Measurements from ENCODE around the gene NBEA.

Gene NBEA

GRCh38 chr13:35475960-35476943, 534.2 kb downstream of the NBEA start, which contains the start of gene MAB21L1:
TSS of gene MAB21L1 (minus strand) at chr13:35476689. CDS start at chr13:35476138, 551 bp downstream.
- no peak for TF ChIP-seq CTCF (IDR thresholded peaks at IDR 0.05; ENCODE audit: extremely low read depth, insufficient read depth, missing control alignments)
- peak; percentile 21 for DNase-seq (ENCODE audit: low spot score)

GRCh38 chr13:35477386-35477946, 535.4 kb downstream of the NBEA start:
- TF ChIP-seq CTCF (IDR thresholded peaks at IDR 0.05; ENCODE audit: extremely low read depth, insufficient read depth, missing control alignments): no peak
- no peak for DNase-seq (ENCODE audit: low spot score)
- in situ Hi-C loops (cut with MboI; ENCODE audit: low pct_unique_long_range_greater_than_20kb, low sequenced_read_pairs, unreplicated experiment): no loop called here

More at GRCh38 chr13:35475960-35476943, 534.2 kb downstream of the NBEA start, which contains the start of gene MAB21L1:
- in situ Hi-C loops (cut with MboI; ENCODE audit: low pct_unique_long_range_greater_than_20kb, low sequenced_read_pairs, unreplicated experiment): no loop called here

- TF ChIP-seq CTCF (IDR thresholded peaks at IDR 0.05; ENCODE audit: extremely low read depth, insufficient read depth, missing control alignments): no peak
- in situ Hi-C loops (cut with MboI; ENCODE audit: low pct_unique_long_range_greater_than_20kb, low sequenced_read_pairs, unreplicated experiment): no loop called here
- peak; percentile 22 for DNase-seq (ENCODE audit: low spot score)
Observed at GRCh38 chr13:35478271-35479037, 536.4 kb downstream of the NBEA start.

GRCh38 chr13:35479038-35479492, 537.0 kb downstream of the NBEA start:
- in situ Hi-C loops (cut with MboI; ENCODE audit: low pct_unique_long_range_greater_than_20kb, low sequenced_read_pairs, unreplicated experiment): no loop called here
- DNase-seq (ENCODE audit: low spot score): no peak
- no peak for TF ChIP-seq CTCF (IDR thresholded peaks at IDR 0.05; ENCODE audit: extremely low read depth, insufficient read depth, missing control alignments)

- TF ChIP-seq CTCF (IDR thresholded peaks at IDR 0.05; ENCODE audit: extremely low read depth, insufficient read depth, missing control alignments): no peak
- in situ Hi-C loops (cut with MboI; ENCODE audit: low pct_unique_long_range_greater_than_20kb, low sequenced_read_pairs, unreplicated experiment): no loop called here
Observed at GRCh38 chr13:35479706-35480105, 537.6 kb downstream of the NBEA start.

GRCh38 chr13:35480346-35480745, 538.3 kb downstream of the NBEA start:
- no peak for DNase-seq (ENCODE audit: low spot score)
- no peak for TF ChIP-seq CTCF (IDR thresholded peaks at IDR 0.05; ENCODE audit: extremely low read depth, insufficient read depth, missing control alignments)
- in situ Hi-C loops (cut with MboI; ENCODE audit: low pct_unique_long_range_greater_than_20kb, low sequenced_read_pairs, unreplicated experiment): no loop called here

More at GRCh38 chr13:35479706-35480105, 537.6 kb downstream of the NBEA start:
- no peak for DNase-seq (ENCODE audit: low spot score)
